HG02943 (cell line): ENCODE measurements around the gene ZC2HC1B.
"Not testable (repeated sequence)": the region's sequence is repeated elsewhere in the genome, so short reads cannot be mapped to it uniquely, and the experiment has no call there.

Experiments
- ATAC-seq: cut with Tn5 transposase; IDR thresholded peaks from one replicate; pipeline ENCODE4 v1.9.1; 2021; ENCODE audit warnings: mild to moderate bottlenecking, low read depth, moderate library complexity; ENCODE audit not compliant: unreplicated experiment

ZC2HC1B gene

GRCh38 chr6:143867236-143867635 lies 3.0 kb downstream of the ZC2HC1B start:
- no peak for ATAC-seq

- not testable (repeated sequence) for ATAC-seq
Observed at GRCh38 chr6:143868808-143869207, 4.5 kb downstream of the ZC2HC1B start.

GRCh38 chr6:143871202-143871730 lies 7.0 kb downstream of the ZC2HC1B start:
- not testable (repeated sequence) for ATAC-seq

- no peak for ATAC-seq
Observed at GRCh38 chr6:143872201-143872600, 7.9 kb downstream of the ZC2HC1B start.

- not testable (repeated sequence) for ATAC-seq
Observed at GRCh38 chr6:143873600-143873999, 9.3 kb downstream of the ZC2HC1B start.

- ATAC-seq, result not testable (repeated sequence)
Observed at GRCh38 chr6:143874503-143874902, 10.2 kb downstream of the ZC2HC1B start.

GRCh38 chr6:143877584-143878271 lies 13.5 kb downstream of the ZC2HC1B start:
- ATAC-seq, result no peak

GRCh38 chr6:143878272-143878760 lies 14.0 kb downstream of the ZC2HC1B start:
- ATAC-seq, result no peak

- no peak for ATAC-seq
Observed at GRCh38 chr6:143880412-143880811, 16.1 kb downstream of the ZC2HC1B start.

- ATAC-seq, result no peak
Observed at GRCh38 chr6:143882401-143882930, 18.2 kb downstream of the ZC2HC1B start.

GRCh38 chr6:143884216-143884900 lies 20.1 kb downstream of the ZC2HC1B start:
- no peak for ATAC-seq

GRCh38 chr6:143885116-143885515 lies 20.8 kb downstream of the ZC2HC1B start:
- no peak for ATAC-seq

GRCh38 chr6:143894655-143895054 lies 30.4 kb downstream of the ZC2HC1B start:
- no peak for ATAC-seq

GRCh38 chr6:143896126-143896860 lies 32.0 kb downstream of the ZC2HC1B start:
- no peak for ATAC-seq

GRCh38 chr6:143900358-143900757 lies 36.1 kb downstream of the ZC2HC1B start:
- no peak for ATAC-seq

- ATAC-seq, result peak; percentile 89
Observed at GRCh38 chr6:143901885-143902750, 37.8 kb downstream of the ZC2HC1B start.

GRCh38 chr6:143902827-143903226 lies 38.6 kb downstream of the ZC2HC1B start:
- ATAC-seq, result no peak

GRCh38 chr6:143911028-143911427 lies 46.8 kb downstream of the ZC2HC1B start:
- no peak for ATAC-seq

- ATAC-seq, result no peak
Observed at GRCh38 chr6:143912671-143913070, 48.4 kb downstream of the ZC2HC1B start.

- ATAC-seq, result not testable (repeated sequence)
Observed at GRCh38 chr6:143917026-143917425, 52.8 kb downstream of the ZC2HC1B start.
